ENCODE data around the gene SOX5. TPM values are rescaled to one million over a fixed set of nuclear protein-coding genes. Genes with fewer than 3 reads are reported as not detected.

The SOX5 gene
- total and polyA plus RNA-seq, 9 of the 15 experiments (the other 6 are each of a cell fraction or from before 2014, with no cell fraction given): 8.3 to 16.5 (median 11.9) TPM

GRCh38 chr12:23502259-23502658 lies 447.2 kb downstream of the SOX5 start (continued):
- TF ChIP-seq ARID4B (CRISPR knock-in tag; IDR thresholded peaks at IDR 0.05) (no peak), MAFK (IDR thresholded peaks at IDR 0.05; ENCODE audit: low read length) (no peak), IRF9 (tag; IDR thresholded peaks at IDR 0.05) (no peak), MEIS2 (IDR thresholded peaks at IDR 0.05; ENCODE audit: partially characterized antibody) (peak; percentile 12), TBL1XR1 (IDR thresholded peaks at IDR 0.05; ENCODE audit: low read length in 2 of 2) (0 out of 4 replicates have a peak, but pooled peaks of 1 of the 2 experiments have one; percentile 32), MTA2 (IDR thresholded peaks at IDR 0.05; ENCODE audit: low read depth) (no peak; the same call in 1 of the 2 replicates)
